Mesothelial cell of epicardium (in vitro differentiated cells): ENCODE data around the gene CCDC40. TPM values are rescaled to one million over a fixed set of nuclear protein-coding genes. Genes with fewer than 3 reads are reported as not detected.

ENCODE experiments used
- DNase-seq, 2 experiments: peaks; one replicate each; pipeline ENCODE4 v3.0.0; 2021; ENCODE audit warnings: low spot score in 2 of 2; ENCODE audit not compliant: unreplicated experiment in 2 of 2
- H3K27ac Mint-ChIP-seq: 2 replicates; pipeline ENCODE4 v1.8.0; 2021; ENCODE audit warnings: mixed read lengths
- H3K27me3 Mint-ChIP-seq: 2 replicates; pipeline ENCODE4 v1.8.0; 2021; ENCODE audit warnings: low read depth, mixed read lengths
- H3K36me3 Mint-ChIP-seq: 2 replicates; pipeline ENCODE4 v1.8.0; 2021; ENCODE audit warnings: mixed read lengths
- H3K4me1 Mint-ChIP-seq: 2 replicates; pipeline ENCODE4 v1.8.0; 2021; ENCODE audit warnings: mixed read lengths
- H3K4me3 Mint-ChIP-seq: 2 replicates; pipeline ENCODE4 v1.8.0; 2021; ENCODE audit warnings: mild to moderate bottlenecking, moderate library complexity, mixed read lengths
- H3K9me3 Mint-ChIP-seq: 2 replicates; pipeline ENCODE4 v1.8.0; 2021; ENCODE audit warnings: mixed read lengths
- total RNA-seq: library from RNA; stranded (reverse); gene quantifications from 3 replicates; pipeline ENCODE4 v1.2.1, GENCODE V29; 2021
- TF ChIP-seq, protein P1 (sequence below): fragments of 200-600 bp; sonication (generic); IDR thresholded peaks from one replicate; pipeline ENCODE4 v1.5.0; 2021; ENCODE audit warnings: antibody characterized with exemption; ENCODE audit not compliant: unreplicated experiment

The CCDC40 gene
- total RNA-seq, 1 donor from 2014 or later: 23.5 TPM

- H3K36me3 Mint-ChIP-seq: peaks cover 2% of the 10 kb centered on the region
- H3K27ac Mint-ChIP-seq: no peak overlapping the region
- no peaks in the 10 kb centered on the region for H3K9me3 Mint-ChIP-seq
- peaks cover 2% of the 10 kb centered on the region for H3K4me1 Mint-ChIP-seq
- H3K27me3 Mint-ChIP-seq: no peaks in the 10 kb centered on the region
- no peak overlapping the region for H3K4me3 Mint-ChIP-seq
- DNase-seq: no peak
- TF ChIP-seq, protein P1, sequence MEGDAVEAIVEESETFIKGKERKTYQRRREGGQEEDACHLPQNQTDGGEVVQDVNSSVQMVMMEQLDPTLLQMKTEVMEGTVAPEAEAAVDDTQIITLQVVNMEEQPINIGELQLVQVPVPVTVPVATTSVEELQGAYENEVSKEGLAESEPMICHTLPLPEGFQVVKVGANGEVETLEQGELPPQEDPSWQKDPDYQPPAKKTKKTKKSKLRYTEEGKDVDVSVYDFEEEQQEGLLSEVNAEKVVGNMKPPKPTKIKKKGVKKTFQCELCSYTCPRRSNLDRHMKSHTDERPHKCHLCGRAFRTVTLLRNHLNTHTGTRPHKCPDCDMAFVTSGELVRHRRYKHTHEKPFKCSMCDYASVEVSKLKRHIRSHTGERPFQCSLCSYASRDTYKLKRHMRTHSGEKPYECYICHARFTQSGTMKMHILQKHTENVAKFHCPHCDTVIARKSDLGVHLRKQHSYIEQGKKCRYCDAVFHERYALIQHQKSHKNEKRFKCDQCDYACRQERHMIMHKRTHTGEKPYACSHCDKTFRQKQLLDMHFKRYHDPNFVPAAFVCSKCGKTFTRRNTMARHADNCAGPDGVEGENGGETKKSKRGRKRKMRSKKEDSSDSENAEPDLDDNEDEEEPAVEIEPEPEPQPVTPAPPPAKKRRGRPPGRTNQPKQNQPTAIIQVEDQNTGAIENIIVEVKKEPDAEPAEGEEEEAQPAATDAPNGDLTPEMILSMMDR: no peak
Measured at GRCh38 chr17:80008848-80009247, 27.6 kb upstream of the CCDC40 start.

DNA sequence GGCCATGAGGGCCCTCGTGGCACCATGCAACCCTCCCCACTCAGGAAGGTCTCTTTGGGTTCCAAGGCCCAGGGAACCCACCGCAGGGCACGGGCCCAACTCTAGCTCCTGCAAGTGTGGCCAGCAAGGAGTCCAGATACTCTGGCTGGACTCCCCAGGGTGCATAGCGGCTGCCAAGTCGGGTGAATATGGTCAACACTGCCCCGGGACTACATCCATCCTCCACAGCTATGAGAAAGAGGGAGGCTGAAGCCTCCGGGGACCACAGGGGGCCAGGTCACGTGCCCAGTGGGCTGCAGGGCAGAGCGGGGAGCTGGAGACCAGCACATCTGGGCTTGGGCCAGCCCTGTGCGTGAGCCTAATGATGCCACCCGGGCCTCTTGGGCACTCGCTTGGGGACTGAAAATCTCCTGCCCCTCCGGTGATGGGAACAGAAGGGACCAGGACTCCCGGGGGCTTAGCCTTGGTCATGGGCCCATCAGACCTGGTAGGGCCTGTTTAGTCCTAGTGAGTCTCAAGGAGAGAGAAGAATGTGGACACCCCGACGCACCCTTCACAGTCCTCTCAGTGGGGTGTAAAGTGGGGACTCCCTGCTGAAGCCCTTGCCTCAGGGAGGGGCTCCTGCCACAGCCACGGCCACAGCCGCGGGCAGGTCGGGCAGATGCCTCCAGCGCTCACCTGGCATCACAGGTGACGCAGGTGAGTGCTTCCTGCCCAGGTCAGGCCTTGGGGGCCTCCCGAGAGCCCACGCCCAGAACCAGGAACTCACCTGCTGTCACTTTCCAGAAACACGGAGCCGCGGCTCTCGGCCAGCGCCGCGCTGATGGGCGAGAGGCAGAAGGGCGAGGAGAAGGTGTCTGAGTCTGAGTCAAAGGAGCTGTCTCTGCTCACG is 26.8 kb upstream of the CCDC40 start:
- TF ChIP-seq, protein P1: no peak
- no peak overlapping the region for H3K27ac Mint-ChIP-seq
- peaks cover 5% of the 10 kb centered on the region for H3K36me3 Mint-ChIP-seq
- peaks cover 3% of the 10 kb centered on the region for H3K9me3 Mint-ChIP-seq
- H3K4me1 Mint-ChIP-seq: peaks cover 2% of the 10 kb centered on the region
- DNase-seq: no peak
- no peak overlapping the region for H3K4me3 Mint-ChIP-seq
- no peaks in the 10 kb centered on the region for H3K27me3 Mint-ChIP-seq

DNA sequence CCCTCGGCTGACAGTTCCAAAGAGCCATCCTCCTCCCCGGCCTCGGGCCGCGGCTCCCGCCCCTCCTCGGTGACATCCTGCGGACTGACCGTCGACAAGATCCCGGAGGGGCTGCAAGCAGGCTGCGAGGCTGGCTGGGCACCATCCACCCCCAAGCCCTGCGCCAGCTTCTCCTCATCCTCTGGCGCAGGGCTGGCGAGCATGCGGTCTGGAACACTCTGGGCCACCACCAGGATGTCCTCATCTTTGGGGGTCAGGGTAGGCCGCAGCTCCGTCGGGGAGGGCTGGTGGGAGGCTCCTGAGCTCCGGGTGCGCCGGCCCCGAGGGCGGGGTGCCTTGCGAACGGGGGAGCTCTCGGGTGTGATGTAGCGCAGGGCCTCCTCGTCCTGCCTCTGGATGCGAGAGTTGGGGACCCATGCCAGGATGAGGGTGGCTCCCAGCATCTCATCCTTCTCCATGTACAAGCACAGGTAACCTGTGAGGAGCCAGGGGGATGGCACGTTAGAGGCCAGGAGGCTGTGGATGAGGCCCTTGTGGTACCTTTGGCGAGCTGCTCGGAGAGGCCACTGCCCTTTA is 26.1 kb upstream of the CCDC40 start:
- no peak overlapping the region for H3K27ac Mint-ChIP-seq
- H3K36me3 Mint-ChIP-seq: peaks cover 9% of the 10 kb centered on the region

GRCh38 chr17:80011989-80012555 is 24.4 kb upstream of the CCDC40 start:
- no peak overlapping the region for H3K4me3 Mint-ChIP-seq
- DNase-seq: no peak
- peaks cover 13% of the 10 kb centered on the region for H3K36me3 Mint-ChIP-seq
- peaks cover 6% of the 10 kb centered on the region for H3K9me3 Mint-ChIP-seq
- H3K27ac Mint-ChIP-seq: no peak overlapping the region
- peaks cover 2% of the 10 kb centered on the region for H3K4me1 Mint-ChIP-seq
- no peaks in the 10 kb centered on the region for H3K27me3 Mint-ChIP-seq
- TF ChIP-seq, protein P1: no peak

More for the DNA sequence above, 26.1 kb upstream of the CCDC40 start:
- TF ChIP-seq, protein P1: no peak
- H3K9me3 Mint-ChIP-seq: peaks cover 6% of the 10 kb centered on the region
- peaks cover 2% of the 10 kb centered on the region for H3K4me1 Mint-ChIP-seq
- DNase-seq: no peak
- H3K4me3 Mint-ChIP-seq: no peak overlapping the region
- H3K27me3 Mint-ChIP-seq: no peaks in the 10 kb centered on the region

DNA sequence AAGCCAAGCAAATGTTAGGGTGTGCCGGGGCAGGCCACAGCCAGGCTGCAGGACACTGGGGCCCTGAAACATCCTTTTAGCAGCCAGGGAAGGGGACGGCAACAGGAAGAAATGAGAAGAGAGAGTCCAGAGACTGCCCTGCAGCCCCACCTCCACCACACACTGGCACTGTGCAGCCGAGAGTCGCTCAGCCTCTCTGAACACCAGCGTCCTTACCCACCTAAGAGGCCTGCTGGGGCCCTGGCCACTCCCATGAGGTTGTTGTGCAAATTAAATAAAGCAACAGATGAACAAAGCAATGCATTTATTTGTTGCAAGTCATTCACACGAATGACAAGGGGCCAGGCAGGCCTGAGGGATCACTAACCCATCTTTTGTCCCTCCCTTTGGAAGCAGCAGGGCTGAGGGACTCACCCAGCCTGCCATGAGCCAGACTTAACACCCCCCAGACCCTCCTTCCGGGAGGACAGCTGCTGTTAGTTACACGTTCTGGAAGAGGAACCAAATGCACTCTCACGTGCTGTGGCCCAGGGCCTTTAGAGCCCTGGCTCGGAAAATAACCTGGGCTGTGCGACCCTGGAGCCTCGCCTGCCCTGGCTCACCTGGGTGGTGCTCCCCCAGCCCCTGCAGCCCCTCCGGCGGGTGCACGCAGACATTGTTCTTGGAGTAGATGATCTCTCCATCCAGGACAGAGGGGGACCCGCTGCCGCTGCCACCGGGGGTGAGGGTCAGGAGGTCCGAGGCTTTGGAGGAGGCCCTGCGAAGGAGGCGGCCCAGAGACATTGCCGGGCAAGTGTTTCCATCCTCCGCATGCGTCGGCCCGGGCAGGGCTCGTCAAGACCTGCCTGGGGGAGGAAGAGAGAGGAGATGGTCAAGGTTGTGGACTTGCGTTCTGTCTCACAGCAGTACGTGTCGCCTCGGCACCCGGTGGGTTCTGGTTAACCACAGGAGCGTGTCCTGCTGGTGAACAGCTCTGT is 23.4 kb upstream of the CCDC40 start:
- Mint-ChIP-seq H3K36me3 (peaks cover 13% of the 10 kb centered on the region), H3K4me3 (no peak overlapping the region), H3K4me1 (peaks cover 2% of the 10 kb centered on the region), H3K9me3 (peaks cover 6% of the 10 kb centered on the region), H3K27ac (no peak overlapping the region), H3K27me3 (no peaks in the 10 kb centered on the region)
- TF ChIP-seq, protein P1: no peak
- DNase-seq: no peak
